HG03439 (cell line): ENCODE data around the gene NOS2.
"Not testable (repeated sequence)": the region's sequence is repeated elsewhere in the genome, so short reads cannot be mapped to it uniquely, and the experiment has no call there.

Experiments used
- ATAC-seq: cut with Tn5 transposase; IDR thresholded peaks from one replicate; pipeline ENCODE4 v1.9.1; 2021; ENCODE audit warnings: mild to moderate bottlenecking, moderate library complexity; ENCODE audit not compliant: unreplicated experiment

NOS2 gene

DNA sequence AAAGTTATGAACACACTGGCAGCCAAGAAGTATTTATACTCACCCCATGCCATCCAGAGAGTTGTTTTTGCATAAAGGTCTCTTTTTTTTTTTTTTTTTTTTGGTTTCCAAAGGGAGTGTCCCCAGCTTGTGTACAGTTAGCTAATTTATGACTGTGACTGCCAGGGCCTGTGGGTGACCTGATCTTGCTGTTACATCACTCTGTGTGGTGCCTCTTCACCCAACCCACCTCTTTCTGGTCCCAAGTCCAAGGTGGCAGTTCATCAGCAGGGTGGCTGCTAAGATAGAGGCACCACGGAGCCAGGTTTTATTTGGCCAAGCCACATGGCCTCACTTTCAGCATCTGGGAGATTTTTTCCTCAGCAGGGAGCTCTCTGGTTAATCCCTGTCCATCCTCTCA lies at the start of gene NOS2:
Gene NOS2 (minus strand): TSS at position 8 of the 400 bp plus-strand sequence. CDS start 1,720 bp downstream, outside the sequence.
- ATAC-seq = no peak

DNA sequence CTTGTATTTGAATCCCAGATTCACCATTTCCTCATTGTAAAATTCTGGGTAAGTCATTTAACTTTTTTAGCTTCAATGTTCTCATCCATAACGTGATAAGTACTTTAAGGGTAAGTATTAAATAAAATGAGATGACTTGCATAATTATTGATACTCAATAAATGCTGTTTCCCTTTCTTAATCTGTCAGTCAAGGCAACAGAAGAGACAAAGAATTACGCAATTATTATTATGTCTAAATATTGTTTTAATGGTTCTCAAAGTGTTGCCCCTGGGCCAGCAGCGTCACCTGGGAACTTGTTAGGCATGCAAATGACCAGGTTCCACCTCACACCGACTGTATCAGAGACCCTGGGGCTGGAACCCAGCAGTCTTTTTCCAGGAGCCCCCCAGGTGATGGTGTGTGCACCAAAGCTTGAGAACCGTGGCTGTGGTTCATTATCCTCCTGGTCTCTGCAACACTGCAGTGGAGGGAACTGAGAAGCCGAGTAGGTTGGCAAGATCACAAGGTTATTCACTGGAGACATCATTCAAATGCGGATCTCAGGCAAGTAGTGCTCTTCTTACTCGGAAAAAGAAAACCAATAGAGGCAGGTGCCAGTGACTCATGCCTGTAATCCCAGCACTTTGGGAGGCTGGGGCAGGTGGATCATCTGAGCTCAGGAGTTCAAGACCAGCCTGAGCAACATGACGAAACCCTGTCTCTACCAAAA lies 49.3 kb upstream of the NOS2 start:
- ATAC-seq = no peak

DNA sequence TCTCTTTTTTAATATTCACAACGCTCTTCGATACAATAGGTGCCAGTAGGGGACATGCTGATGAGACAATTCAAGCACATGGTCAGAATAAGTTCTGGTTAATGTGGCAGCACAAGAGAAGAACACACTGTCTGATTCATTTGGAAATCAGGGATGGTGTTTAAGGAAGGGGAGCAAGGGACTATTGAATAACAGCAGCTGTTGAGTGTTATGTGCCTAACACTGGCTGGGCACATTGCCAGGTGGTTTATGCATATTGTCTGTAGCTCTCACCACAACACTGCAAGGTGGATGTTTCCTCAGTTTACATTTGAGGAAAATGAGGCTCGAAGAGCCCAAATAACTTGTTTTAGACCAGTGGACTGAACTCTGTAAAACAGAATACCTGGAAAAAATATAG lies 48.6 kb upstream of the NOS2 start:
- no peak for ATAC-seq

DNA sequence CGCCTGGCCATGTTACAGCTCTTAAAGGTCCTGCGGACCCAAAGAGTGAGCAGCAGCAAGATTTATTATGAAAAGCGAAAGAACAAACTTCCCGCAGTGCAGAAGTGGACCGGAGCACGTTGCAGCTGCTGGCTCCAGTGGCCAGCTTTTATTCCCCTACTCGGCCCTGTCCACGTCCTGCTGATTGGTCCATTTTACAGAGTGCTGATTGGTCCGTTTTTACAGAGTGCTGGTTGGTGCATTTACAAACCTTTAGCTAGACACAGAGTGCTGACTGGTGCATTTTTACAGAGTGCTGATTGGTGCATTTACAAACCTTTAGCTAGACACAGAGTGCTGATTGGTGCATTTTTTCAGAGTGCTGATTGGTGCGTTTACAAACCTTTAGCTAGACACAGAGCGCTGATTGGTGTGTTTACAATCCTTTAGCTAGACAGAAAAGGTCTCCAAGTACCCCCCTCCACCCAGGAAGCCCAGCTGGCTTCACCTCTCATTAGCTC lies 46.5 kb upstream of the NOS2 start:
- ATAC-seq = not testable (repeated sequence)

DNA sequence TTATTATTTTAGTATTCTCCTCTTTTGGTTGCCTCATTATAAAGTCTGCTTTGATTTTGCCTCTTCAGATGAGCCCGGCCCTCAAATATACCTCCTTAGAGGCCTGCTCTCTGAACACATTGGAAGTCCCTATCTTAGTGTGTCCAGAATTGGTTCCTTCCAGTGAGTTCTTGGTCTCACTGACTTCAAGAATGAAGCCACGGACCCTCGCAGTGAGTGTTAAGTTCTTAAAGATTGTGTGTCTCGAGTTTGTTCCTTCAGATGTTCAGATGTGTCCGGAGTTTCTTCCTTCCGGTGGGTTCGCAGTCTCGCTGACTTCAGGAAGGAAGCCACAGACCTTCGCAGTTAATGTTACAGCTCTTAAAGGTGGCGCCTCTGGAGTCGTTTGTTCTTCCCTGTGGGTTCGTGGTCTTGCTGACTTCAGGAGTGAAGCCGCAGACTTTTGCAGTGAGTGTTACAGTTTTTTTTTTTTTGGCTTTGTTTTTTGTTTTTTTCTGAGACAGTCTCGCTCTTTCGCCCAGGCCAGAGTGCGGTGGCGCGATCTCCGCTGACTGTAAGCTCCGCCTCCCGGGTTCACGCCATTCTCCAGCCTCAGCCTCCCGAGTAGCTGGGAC lies 45.8 kb upstream of the NOS2 start:
- no peak for ATAC-seq

DNA sequence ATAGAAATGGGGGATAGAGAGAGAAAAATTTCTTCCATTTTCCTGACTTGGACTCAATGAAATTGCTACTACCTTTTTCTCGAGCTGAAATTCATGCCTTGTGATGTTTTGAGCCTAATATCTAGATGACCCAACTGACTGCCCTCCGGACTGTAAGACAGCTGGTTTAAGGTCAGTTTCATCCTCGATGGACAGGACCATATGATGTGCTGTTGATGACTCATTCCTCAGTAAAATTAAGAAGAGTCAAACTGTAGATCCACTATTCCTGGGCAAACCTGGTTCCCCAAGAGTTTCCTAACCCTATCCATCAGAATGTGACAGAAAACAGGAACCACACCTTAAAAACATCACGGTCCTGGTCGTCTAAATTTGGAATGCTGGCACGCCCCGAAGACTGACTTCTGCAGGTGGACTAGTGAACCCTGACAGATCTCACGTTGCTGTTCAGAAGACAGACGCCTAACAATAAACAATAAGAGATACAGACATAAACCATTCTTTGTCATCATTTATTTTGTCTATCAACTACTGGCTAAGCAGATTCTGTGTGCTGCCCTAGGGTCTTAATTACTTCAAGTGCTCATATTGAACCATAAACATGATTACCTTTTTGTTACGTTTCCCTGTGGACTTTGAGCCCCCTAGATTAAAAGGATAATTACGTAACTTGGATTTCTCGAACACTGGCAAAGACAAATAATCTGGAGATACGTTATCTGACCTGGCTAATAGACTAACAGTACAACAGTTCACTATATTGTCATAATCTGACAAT lies 45.1 kb upstream of the NOS2 start:
- ATAC-seq = no peak

DNA sequence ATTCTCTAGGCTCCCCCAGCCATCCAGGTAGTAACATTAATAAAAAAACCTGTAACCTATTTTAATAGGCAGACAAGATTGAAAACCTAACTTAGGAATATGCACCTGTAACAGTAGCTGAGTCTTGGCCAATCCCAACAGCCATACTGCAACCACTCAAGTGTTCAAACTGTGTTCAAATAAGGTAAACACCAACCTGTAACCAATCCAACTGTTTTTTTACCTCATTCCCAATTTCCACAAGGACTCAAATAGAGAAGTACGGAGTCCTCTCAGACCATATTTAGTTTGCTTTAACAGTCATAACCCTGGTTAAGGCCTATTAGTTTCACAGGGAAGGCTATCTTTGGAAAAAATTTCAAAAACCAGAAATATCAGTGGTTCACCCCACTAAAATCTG lies 40.4 kb upstream of the NOS2 start:
- ATAC-seq = no peak

DNA sequence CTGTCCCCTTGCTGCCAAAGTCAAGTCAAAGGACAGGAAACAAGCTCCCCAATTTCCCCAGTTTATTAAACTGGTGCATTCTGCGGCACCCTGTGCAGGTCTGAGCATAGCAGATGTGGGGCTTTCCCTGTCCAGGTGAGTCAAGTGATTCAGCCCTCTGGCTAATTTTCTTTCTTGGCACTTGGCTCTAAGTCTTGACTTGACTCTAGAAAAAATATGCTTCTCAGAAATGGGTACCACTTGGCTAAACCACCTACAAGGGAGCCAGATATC lies 40.0 kb upstream of the NOS2 start:
- ATAC-seq = not testable (repeated sequence)

DNA sequence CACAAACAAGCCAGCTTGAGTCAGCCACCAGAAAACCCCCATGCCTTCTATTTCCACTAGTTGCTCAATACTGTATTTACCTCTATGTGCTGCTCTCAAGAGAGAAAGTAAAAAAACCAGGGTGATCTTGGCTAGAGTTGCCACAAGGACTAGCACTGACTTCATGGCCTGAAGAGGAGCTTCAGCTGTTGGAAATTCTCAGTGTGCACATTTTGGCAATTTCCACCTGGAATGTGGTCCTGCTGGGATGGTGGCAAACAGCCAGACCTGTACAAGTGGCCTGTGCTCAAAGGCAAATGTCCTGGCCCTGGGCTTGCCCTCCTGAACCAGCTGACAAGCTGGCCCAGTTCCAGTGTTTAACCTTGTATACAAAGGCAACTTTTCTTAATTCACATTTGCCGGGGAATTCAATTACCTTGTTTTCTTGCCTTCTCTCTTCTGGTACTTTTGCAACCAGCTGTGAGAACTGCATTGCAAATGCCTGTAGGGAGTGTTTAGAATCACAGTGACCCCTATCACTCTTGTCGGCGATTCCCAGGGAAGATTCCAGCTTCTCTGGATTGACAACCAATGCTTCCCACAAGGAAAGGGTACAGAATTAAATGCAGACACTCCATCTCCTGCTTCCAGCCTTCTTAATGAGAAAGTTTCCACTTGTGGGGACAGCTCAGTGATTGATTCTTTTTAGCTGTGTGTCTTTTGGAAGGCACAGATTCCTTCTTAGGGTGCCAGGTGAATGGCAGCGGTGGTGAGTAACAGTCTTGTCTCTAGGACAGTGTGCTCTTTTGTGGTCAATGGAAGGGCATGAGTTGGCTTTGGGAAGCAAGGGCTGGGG lies 39.5 kb upstream of the NOS2 start:
- not testable (repeated sequence) for ATAC-seq

DNA sequence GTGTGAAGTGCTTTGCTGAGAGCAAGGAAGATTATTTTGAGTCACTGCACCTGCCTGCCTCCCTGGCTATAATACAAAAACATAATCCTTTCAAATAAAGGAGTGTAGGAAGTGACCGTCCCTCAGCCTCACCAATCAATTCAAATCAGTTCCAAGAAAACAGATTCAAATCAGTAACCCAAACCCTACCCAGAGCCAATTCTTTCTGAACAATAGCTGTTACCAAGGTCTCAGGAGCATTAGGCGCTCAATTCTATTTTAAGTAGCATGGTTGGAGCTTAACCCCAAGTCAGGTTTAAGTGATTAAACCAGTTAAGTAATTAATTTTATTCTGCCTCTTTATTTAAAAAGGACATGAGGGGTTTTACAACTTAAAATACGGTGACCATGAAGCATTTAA lies 38.3 kb upstream of the NOS2 start:
- not testable (repeated sequence) for ATAC-seq

DNA sequence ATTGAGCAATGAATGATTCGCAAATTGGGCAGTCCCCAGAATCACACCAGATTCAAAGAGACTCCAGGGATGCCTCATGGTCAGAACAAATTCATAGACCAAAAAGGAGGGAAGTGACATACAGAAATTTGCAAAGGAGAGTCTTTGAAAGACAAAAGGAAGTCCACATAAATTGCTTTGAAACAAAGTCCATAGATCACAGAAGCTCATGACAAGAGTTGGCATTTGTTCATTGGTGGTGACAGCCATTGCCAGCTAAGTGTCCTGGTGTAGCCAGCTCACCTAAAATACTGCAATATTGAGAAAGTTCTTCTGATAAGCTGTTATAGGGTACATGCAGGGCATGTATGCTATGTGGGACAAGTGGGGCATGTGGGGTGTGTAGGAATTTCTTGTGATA lies 37.4 kb upstream of the NOS2 start:
- ATAC-seq = not testable (repeated sequence)

DNA sequence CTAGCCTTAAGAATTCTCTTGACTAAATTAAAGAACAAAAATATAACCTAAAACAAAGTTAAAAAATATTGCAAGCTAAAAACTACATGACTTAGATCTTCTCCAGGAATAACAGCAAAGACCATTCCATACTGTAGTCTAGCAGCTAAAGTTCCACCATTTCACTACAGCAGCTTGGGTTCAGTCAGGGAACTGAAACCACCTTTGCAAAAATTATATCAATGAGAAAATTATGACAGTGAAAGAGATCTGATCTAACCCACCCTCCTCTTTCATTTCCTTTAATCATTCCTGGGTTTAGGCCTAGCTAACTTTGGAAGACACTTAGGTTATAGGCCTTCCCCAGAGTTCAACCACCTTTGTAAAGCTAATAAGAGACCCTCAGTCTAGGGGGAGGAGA lies 36.3 kb upstream of the NOS2 start:
- no peak for ATAC-seq

DNA sequence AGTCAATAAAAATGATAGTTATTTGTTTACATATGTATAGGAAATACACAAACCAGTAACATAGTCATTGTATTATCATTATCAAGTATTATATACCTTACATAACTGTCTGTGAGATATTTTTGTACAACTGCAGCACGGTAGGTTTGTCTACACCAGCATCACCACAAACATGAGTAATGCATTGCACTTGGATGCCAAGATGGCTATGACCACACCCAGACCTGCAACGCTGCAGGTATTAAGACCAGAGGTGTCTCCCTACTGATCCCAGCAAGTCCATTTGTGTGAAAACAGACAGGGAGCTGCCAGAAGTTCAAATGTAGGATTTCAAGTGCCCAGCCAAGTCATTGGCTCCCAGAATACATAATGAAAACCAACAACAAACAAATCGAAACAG lies 34.2 kb upstream of the NOS2 start:
- no peak for ATAC-seq

DNA sequence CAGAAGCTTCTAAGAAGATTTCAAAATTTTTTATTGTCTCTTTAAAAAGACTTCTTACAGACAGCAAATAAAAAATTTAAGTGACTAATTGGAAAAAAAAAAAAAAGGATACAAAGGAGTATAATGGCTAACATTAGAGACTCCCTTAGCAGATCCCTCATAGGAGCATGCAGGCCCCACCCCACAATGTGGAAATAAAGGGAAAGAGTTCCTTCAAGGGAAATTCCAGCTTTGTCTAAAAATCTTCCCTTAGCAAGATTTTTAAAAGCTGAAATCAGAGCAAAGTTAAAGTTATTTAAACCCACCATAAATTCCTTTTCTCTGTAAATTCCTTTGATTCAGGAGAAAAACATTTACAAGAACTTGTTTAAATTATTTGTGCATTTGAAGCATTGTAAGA lies 32.5 kb upstream of the NOS2 start:
- ATAC-seq = no peak

DNA sequence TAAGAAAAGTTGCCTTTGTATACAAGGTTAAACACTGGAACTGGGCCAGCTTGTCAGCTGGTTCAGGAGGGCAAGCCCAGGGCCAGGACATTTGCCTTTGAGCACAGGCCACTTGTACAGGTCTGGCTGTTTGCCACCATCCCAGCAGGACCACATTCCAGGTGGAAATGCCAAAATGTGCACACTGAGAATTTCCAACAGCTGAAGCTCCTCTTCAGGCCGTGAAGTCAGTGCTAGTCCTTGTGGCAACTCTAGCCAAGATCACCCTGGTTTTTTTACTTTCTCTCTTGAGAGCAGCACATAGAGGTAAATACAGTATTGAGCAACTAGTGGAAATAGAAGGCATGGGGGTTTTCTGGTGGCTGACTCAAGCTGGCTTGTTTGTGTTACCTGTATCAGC lies 29.6 kb upstream of the NOS2 start:
- not testable (repeated sequence) for ATAC-seq

DNA sequence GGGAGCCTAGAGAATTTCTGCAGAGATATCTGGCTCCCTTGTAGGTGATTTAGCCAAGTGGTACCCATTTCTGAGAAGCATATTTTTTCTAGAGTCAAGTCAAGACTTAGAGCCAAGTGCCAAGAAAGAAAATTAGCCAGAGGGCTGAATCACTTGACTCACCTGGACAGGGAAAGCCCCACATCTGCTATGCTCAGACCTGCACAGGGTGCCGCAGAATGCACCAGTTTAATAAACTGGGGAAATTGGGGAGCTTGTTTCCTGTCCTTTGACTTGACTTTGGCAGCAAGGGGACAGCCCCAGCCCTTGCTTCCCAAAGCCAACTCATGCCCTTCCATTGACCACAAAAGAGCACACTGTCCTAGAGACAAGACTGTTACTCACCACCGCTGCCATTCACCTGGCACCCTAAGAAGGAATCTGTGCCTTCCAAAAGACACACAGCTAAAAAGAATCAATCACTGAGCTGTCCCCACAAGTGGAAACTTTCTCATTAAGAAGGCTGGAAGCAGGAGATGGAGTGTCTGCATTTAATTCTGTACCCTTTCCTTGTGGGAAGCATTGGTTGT lies 28.9 kb upstream of the NOS2 start:
- ATAC-seq = not testable (repeated sequence)

DNA sequence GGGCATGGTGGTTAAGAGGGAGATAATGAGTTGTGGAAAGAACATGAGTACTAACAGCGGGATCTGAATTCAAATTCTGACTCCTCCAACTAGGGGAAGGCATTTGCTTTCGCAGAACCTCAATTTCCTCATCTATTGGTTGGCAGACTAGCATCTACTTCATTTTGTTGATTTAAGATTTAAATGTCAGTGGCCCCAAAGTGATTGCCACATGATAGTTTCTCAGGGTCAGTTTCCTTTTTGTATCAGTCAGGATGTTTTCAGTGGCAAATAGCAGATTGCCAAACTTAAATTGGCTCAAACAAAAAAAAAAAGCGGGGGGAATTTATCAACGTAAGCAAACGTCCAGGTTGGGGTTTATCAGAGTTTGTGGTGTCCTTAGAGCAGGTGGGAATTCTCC lies 25.1 kb upstream of the NOS2 start:
- ATAC-seq = no peak

DNA sequence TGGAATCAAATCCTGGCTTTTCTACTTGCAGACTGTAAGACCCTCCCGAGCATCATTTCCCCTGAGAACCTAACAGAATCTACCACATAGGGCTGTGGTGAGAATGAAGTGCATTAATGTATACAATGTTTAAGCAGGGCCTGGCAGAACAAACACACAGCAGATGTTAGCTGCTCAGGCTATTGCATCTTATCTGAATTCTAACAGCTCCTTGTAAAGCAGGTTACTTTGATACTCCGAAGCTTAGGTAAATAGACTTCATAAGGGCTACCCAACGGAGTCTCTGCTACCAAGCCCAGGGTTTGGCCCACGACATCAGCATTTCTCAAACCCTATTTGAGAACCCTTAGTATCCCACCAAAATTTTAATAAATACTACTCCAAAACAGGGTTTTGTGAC lies 24.4 kb upstream of the NOS2 start:
- no peak for ATAC-seq

DNA sequence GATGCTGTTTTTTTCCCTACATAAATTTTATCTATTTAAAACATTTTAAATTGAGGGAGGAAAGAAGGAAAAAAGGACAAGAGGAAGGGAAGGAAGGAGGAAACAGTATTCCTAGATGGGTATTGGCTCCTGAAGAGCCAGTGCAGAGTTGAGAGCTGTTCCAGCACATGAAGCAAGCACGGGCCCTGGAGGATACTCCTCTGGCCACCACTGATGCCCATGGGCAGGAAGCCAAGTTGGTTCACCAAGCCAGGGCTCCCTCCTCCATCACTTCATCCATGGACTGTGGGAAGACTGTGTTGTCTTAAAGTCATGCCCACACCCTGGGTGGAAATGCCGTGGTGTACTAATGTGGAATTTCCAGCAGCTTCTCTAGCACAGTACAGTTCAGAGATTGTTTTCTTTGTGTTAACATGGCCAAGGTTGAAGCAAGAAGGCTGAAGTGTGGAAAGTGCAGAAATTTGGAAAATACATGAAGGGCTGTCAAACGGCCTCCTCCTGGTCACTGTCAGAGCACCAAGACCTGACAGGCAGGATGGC lies 23.9 kb upstream of the NOS2 start:
- no peak for ATAC-seq

DNA sequence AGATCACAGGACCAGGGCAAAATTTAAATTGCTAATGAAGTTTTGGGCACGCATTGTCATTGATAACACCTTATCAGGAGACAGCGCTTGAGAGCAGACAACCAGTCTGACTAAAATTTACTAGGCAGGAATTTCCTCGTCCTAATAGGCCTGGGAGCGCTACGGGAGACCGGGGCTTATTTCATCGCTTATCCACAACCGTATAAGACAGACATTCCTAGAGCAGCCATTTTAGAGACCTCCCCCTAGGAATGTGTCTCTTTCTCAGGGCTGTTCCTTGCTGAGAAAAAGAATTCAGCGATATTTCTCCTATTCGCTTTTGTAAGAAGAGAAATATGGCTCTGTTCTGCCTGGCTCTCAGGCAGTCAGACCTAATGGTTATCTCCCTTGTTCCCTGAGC lies 21.8 kb upstream of the NOS2 start:
- ATAC-seq = not testable (repeated sequence)

DNA sequence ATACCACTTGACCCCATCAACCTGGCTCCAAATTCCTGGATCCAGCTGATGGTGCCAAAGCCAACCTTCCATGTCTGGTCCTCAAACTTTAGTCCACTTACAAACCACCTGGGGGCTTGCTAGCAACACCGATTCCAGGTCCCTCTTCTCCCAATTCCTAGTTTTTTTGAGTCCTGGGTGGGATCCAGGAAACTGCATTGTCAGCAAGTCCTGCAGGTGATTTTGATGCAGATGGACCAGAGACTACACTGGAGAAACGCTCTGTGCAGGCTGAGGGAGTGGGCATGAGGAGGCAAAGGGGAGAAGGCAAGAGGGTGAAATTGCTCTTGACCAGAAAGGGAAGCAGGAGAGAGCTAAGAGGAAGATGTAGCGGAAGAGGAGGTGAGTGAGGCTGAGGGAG lies 21.0 kb upstream of the NOS2 start:
- no peak for ATAC-seq
